GM18517 (cell line): ENCODE measurements around the gene GALNT17.

Experiments
- ATAC-seq: cut with Tn5 transposase; IDR thresholded peaks from one replicate; pipeline ENCODE4 v1.9.1; 2021; ENCODE audit warnings: mild to moderate bottlenecking, moderate library complexity; ENCODE audit not compliant: unreplicated experiment

Gene GALNT17

DNA sequence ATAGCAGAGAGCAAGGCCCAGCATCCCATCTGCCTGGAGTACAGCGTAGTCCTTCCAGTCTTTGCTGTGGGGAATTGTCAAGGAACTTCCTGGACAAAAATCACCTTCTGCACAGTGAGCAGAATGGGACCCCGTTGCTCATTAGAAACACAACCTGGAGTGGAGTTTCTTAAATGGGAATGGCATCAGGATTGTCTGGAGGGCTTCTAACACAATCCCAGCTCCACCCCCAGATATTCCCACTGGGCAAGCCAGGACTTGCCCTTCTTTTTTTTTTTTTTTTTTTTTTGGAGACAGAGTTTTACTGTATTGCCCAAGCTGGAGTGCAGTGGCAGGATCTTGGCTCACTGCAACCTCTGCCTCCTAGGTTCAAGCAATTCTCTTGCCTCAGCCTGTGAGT lies 356.4 kb downstream of the GALNT17 start:
- no peak for ATAC-seq

- no peak for ATAC-seq
Measured at GRCh38 chr7:71491336-71491735, 359.4 kb downstream of the GALNT17 start.

DNA sequence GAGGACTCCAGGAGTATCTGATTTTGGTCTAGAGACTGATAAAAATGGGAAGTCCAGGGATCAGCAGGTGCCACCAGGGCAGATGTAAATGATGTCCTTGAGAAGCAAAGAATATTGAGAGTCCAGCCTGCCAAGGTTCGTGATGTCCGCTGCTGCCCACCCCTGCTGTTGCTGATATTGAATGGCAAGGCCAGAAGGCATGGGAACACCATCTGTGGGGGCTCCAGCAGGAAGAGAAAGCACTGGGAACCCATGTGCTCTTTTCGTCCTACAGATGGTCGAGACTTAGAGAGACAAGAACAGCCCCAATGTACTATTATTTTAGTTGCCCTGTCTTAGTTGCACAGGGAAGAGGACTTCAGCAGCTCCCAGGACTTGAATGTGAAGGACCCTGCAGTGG lies 363.9 kb downstream of the GALNT17 start:
- no peak for ATAC-seq

DNA sequence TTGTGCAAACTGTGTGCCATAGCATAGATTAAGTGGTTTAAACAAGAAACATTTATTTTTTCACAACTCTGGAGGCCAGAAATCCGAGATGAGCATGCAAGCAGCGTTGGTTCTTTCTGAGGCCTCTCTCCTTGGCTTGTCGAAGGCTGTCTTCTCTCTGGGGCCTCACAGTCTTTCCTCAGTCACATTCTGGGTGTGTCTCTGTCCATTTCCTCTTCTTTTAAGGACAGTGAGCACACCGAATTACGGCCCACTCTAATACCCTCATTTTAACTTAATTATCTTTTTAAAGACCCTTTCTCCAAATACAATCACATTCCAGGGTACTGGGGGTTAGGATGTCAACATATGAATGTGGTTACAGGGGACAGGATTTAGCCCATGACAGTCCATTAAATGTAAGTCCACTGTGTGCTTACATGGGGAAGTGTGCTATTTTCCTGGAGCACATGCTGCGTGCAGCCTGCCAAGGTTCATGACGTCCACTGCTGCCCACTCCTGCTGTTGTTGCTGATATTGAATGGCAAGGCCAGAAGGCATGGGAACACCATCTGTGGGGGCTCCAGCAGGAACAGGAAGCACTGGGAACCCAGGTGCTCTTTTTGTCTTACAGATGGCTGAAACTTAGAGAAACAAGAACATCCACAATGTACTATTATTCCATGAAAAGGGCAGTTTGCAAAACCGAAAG lies 365.5 kb downstream of the GALNT17 start:
- no peak for ATAC-seq

GRCh38 chr7:71498381-71498780 lies 366.4 kb downstream of the GALNT17 start:
- ATAC-seq = no peak

DNA sequence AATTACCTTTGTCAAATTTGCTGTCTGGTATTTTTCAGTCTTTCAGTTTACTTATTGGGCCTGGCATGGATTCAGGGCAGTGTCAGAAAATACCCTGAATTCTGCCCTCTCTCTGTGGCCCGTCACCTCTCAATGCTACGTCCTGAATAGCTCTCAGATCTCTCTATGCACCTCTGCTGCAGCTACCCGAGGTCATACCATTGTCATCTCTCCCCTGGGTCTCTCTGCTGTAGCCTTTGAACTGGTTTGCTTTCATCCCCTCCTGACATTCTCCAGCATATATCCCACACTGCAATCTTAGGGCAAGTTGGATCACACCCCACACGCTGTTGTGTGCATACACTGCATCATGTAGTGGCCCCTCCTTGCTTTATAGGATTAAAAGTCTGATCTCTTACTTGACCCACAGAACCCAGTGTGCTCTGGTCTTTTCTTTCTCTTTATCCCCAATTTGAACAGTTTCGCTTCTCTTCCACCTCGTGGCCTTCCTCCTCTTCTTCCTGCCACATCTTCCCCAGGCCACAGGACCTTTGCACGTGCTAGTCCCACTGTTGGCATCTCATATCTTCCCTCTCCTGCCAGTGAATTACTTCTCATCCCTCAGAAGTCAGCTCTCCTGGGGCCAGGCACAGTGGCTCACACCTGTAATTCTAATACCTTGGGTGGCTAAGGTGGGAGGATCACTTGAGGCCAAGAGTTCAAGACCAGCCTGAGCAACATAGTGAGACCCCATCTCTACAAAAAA lies 372.9 kb downstream of the GALNT17 start:
- no peak for ATAC-seq

DNA sequence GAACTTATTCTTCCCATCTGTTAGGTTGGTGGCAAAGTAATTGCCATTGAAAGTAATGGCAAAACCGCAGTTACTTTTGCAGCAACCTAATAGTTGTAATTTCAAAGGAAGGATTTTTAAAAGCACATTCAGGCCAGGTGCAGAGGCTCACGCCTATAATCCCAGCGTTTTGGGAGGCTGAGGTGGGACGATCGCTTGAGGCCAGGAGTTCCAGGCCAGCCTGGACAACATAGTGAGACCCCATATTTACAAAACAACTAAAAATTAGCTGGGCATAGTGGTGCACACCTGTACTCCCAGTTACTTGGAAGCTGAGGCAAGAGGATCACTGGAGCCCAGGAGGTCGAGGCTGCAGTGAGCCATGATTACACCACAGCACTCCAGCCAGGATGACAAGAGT lies 374.9 kb downstream of the GALNT17 start:
- ATAC-seq = no peak

DNA sequence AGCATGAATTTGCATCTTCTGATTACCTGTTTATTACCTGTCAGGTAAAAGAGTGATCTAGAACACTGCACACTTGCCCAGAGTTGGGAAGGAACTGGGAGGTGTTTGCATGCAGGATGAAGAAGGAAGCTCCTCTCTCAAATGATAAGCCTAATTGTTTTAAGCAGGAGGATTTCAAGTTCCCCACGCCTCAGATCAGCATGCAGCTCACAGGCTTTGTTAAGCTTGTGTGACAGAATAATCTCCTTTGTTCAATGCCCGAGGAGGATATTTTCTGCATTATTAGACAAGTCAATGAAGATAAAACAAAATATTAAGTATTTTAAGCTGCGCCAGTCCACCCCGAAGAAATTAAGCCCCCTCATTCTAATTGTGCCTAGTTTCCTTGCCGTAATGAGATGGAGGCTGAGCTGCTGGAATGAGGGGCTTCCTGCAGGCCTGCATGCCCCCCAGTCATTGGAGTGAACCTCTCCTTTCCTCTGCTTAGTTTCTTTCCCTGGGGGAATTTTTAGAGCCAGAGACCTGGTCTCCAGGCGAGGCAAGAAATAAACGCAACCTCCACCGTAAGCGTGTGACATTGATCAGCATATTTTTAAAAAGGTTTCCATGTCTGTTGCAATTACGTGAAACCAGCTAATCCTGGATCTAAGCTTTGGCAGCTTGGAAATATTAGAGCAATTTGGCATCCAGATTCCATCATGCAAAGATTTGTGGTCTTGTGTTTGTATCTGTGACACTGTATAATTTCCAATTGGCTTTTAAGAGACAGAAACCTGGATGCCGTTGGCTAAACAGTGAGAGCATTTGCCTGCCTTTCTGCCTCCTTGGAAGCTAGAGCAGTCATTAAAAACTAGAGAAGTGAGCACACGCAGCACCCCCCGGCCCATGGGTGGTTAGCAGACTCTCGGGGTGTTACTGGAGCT lies 376.0 kb downstream of the GALNT17 start:
- ATAC-seq = no peak

GRCh38 chr7:71509381-71509780 lies 377.4 kb downstream of the GALNT17 start:
- no peak for ATAC-seq

DNA sequence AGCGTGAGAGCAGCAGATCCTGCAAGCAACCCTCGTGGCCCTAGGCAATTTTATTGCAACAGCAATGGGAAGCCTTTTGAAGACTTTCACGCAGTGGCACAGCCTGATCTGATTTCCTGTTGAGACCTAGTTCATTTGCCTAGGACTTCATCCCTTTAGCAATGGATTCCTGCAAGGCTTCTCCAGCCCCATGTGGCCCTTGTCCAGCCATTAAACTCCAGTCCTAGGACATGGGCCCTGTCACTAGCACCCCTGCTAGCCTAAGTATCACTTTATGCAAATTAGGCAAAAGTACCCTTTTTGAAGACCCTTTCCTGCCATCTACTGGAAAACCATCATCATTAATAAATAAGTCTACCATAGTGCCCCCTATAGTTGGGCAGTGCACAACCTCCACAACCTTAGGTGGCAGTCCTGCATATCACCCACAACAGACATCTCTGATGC lies 379.4 kb downstream of the GALNT17 start:
- no peak for ATAC-seq

DNA sequence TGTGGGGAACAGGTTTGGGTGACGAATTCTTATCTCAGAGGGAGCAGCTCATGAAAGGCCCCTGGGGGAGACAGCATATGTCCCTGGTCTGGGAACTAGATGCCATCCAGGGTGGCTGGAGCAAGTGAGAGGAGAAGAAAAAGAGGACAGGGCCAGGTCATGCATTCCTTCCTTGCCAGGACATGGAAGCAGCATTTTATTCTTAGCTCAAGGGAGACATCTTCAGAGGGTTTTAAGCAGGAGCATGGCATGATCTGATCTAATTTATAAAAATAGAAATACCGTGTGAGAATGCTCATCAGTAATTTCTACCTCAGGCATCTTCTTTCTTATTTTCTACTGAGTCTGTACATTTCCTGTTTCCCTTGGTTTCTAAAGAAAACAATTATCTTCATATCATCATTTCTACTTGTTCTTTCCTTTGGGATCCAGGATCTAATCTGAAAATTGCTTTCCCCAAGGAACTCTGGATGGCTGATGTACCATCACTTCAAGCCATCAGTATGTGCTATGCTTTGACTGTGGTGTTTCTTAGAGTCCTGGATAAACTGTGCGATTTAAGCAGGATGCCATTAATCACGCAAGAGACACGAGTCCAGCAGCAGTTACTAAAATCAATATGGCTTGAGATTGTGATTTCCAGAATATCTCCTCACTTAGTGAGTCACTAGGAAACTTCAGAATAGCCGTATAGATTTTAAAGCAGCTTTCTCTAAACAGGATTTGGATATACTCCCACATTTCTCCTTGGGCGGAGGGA lies 386.2 kb downstream of the GALNT17 start:
- no peak for ATAC-seq

DNA sequence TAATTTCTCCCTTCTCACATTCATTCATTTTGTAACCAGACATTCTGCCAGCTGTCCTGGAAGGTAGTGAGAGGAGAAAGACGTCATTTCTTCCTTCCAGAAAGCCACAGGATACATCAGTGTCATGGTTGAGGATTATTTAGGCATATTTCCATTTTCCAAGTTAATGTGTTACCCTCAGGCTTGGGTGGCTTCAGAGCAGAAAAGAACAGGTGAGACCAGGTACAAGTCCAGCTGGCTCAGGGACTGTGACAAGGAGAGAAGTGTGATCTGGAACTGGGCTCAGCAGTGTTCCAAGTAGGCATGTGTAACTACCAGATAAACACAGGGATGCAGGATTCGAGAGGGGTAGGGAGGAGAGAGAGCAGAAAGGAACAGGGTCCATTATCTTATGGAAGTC lies 386.9 kb downstream of the GALNT17 start:
- no peak for ATAC-seq

GRCh38 chr7:71521506-71521905 lies 389.6 kb downstream of the GALNT17 start:
- no peak for ATAC-seq

DNA sequence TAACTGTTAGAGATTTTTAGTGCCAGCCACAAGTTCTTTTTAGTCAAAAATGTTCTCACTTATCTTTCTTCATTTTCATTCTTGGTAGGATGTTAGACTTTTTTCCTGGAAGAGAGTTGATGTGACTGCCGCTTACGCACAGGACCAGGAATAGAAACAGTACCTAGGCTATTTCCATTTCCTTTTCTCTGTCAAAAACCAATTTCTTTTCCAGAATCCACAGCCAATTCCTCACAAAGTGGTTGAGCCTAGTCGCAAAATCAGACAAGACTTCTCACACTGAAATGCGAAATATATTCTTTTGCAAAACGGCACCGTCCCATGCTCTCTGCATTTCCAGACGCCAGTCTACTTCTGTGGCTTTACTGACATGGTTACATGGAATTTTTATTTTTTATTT lies 394.2 kb downstream of the GALNT17 start:
- ATAC-seq = no peak

- ATAC-seq = no peak
Measured at GRCh38 chr7:71527213-71527612, 395.3 kb downstream of the GALNT17 start.

DNA sequence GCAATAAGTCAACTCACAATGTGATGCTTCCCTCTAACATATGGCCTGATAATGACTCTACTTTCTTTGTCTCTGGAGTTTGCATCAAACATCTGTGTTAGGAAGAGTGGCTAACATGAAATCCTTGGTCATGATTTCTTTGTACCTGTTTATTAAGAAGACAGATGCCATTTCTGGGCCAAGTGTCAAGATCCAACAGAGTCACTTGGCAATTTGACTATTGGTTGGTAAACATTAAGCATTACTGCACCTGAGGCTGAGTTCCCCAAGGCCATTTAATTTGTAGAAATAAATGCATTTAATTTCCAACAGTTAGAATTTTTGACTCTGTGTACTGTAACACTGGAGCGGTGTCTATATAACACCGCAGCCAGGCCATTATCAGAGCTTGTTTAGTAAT lies 403.7 kb downstream of the GALNT17 start:
- ATAC-seq = no peak

DNA sequence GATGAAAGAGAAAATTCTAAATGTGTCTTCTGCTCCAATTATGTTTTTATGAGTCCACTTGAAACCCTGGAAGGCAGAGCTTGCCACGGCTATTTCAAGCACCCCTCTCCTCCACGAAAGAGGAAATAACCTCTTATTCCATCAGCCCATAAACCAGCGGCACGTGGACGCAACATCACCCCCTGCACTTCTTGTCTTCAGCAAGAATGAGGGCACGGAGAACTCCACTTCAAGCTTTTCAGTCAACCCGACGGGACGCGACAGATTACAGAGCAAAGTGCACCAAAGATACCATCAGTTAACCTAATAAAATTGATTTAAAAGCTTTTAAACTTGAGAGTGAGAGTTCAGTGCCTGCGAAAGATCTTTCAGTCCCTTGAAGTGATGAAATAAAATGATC lies 406.3 kb downstream of the GALNT17 start:
- no peak for ATAC-seq

GRCh38 chr7:71539615-71540014 lies 407.7 kb downstream of the GALNT17 start:
- no peak for ATAC-seq

GRCh38 chr7:71541707-71542353 lies 409.9 kb downstream of the GALNT17 start:
- ATAC-seq = no peak

DNA sequence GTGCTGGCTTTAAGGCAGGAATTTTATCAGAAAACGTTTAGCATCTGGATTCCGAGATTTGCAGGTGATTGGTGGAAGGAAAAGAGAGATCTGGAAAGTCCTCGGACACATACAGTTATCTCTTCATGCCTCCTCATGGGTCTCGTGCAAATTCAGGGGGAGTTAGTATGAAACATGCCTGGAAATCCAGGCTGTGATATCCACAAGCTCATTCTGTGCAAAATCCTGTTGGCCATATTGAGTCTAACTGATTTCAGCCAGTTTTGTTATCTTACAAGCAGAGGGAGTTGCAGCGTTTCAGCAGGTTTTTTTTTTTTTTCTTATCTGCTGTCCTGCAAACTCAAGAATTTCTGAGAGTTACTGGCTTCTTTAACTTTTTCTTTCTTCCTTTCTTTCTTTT lies 411.5 kb downstream of the GALNT17 start:
- no peak for ATAC-seq
